ENCODE data around the gene OSTF1.

DNA sequence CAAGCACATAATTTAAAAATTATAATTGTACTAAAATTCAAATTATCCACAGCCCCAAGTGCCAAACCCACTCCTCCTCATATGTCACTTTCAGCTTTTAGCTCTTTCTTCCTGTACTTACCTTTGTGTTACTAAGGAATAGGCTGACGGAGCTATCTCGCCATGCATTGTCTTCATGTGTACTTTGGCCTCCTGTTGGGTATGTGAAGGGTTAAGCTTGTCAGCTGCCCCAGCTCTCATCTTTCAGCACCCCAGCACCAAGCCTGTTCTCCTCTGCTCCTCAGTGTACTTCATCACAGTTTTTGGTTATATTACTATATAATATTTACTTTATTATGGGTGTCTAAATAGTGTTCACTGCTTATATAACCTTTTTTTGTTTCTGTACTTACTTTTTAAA is 46.2 kb downstream of the OSTF1 start:
- TF ChIP-seq, protein P1, sequence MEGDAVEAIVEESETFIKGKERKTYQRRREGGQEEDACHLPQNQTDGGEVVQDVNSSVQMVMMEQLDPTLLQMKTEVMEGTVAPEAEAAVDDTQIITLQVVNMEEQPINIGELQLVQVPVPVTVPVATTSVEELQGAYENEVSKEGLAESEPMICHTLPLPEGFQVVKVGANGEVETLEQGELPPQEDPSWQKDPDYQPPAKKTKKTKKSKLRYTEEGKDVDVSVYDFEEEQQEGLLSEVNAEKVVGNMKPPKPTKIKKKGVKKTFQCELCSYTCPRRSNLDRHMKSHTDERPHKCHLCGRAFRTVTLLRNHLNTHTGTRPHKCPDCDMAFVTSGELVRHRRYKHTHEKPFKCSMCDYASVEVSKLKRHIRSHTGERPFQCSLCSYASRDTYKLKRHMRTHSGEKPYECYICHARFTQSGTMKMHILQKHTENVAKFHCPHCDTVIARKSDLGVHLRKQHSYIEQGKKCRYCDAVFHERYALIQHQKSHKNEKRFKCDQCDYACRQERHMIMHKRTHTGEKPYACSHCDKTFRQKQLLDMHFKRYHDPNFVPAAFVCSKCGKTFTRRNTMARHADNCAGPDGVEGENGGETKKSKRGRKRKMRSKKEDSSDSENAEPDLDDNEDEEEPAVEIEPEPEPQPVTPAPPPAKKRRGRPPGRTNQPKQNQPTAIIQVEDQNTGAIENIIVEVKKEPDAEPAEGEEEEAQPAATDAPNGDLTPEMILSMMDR (conservative IDR thresholded peaks at IDR 0.05; ENCODE audit: low read length): no peak
- no peak for TF ChIP-seq EZH2phosphoT487 (IDR thresholded peaks at IDR 0.05; ENCODE audit: borderline replicate concordance)

All from Loucy (cell line).